H1 (cell line): ENCODE measurements around the gene LPAR2. TPM values are rescaled to one million over a fixed set of nuclear protein-coding genes. Genes with fewer than 3 reads are reported as not detected.

Experiments used
- CTCF ChIA-PET: fragments of 300-600 bp; sonication (Branson Sonifier 250); formaldehyde crosslinking; loops from one replicate; lab custom pipeline; 2021; ENCODE audit not compliant: partially characterized antibody; lab: Charles Lee
- POLR2A ChIA-PET: fragments of 300-600 bp; sonication (Branson Sonifier 250); formaldehyde crosslinking; loops from one replicate; lab custom pipeline; 2021; ENCODE audit warnings: inconsistent platforms; ENCODE audit not compliant: partially characterized antibody; lab: Charles Lee
- DNase-seq, 2 experiments: peaks; one replicate each; pipeline versions ENCODE4 v3.0.0 to v3.0.0-alpha.2; 2010 to 2022; ENCODE audit warnings: low spot score in 2 of 2, low read depth in 1 of 2, mixed read lengths in 1 of 2
- FAIRE-seq: peaks from 2 replicates; lab custom pipeline; 2011; peaks lifted over from hg19 to GRCh38; lab: Jason Lieb, UNC
- H2AFZ ChIP-seq: 2 replicates; pipeline ENCODE4 v1.8.1; 2012; ENCODE audit warnings: low read length, inconsistent platforms
- H2AK5ac ChIP-seq: 2 replicates; pipeline ENCODE4 v1.6.1; 2013; ENCODE audit warnings: low read depth, low read length
- H2BK120ac ChIP-seq: replicated peaks from 2 replicates; pipeline ENCODE3; 2013; ENCODE audit warnings: low read depth, low read length, inconsistent platforms
- H2BK12ac ChIP-seq: 2 replicates; pipeline ENCODE4 v1.6.1; 2013; ENCODE audit warnings: low read depth, low read length
- H2BK15ac ChIP-seq: 2 replicates; pipeline ENCODE4 v1.6.1; 2013; ENCODE audit warnings: low read length
- H2BK20ac ChIP-seq: 2 replicates; pipeline ENCODE4 v1.6.1; 2013; ENCODE audit warnings: low read length
- H2BK5ac ChIP-seq: 2 replicates; pipeline ENCODE4 v1.6.1; 2013; ENCODE audit warnings: low read depth, low read length
- H3K14ac ChIP-seq: 2 replicates; pipeline ENCODE4 v1.6.1; 2013; ENCODE audit warnings: inconsistent platforms; ENCODE audit not compliant: insufficient read length
- H3K18ac ChIP-seq: 2 replicates; pipeline ENCODE4 v1.6.1; 2013; ENCODE audit warnings: low read length; ENCODE audit errors: extremely low read depth
- H3K23ac ChIP-seq: 2 replicates; pipeline ENCODE4 v1.6.1; 2013; ENCODE audit warnings: inconsistent platforms; ENCODE audit not compliant: insufficient read length
- H3K23me2 ChIP-seq: 2 replicates; pipeline ENCODE4 v1.6.1; 2013; ENCODE audit warnings: low read depth, low read length
- H3K27ac ChIP-seq: 2 replicates; pipeline ENCODE4 v1.6.1; 2011; ENCODE audit warnings: low read depth, low read length, inconsistent platforms
- H3K27me3 ChIP-seq, 4 experiments: replicated peaks in 1 of 4; 1 replicate in 1 of 4; 2 replicates in 3 of 4; pipeline versions ENCODE4 v1.6.1 to v1.8.1; 2011 to 2013; ENCODE audit warnings: low read length in 3 of 4, mild to moderate bottlenecking in 3 of 4, inconsistent platforms in 2 of 4, mixed read lengths in 2 of 4, moderate library complexity in 1 of 4; ENCODE audit not compliant: control insufficient read depth in 3 of 4, insufficient read depth in 3 of 4; ENCODE audit errors: extremely low read depth in 1 of 4
- H3K36me3 ChIP-seq, 4 experiments: 2 replicates each; pipeline versions ENCODE4 v1.6.1 to v1.8.1; 2011 to 2013; ENCODE audit warnings: mild to moderate bottlenecking in 4 of 4, low read length in 3 of 4, moderate library complexity in 2 of 4, control low read depth in 1 of 4, inconsistent platforms in 1 of 4; ENCODE audit not compliant: insufficient read depth in 4 of 4, control insufficient read depth in 2 of 4
- H3K4ac ChIP-seq: replicated peaks from 2 replicates; pipeline ENCODE3; 2013; ENCODE audit warnings: low read length, low read depth, mixed read lengths, inconsistent platforms; ENCODE audit not compliant: insufficient read length
- H3K4me1 ChIP-seq, 4 experiments: replicated peaks in 1 of 4; 1 replicate in 1 of 4; 2 replicates in 3 of 4; pipeline versions ENCODE4 v1.6.1 to v1.8.1; 2011 to 2013; ENCODE audit warnings: low read length in 3 of 4, inconsistent platforms in 2 of 4, mixed read lengths in 1 of 4; ENCODE audit not compliant: insufficient read depth in 4 of 4, control insufficient read depth in 3 of 4
- H3K4me2 ChIP-seq, 2 experiments: 2 replicates each; pipeline versions ENCODE4 v1.6.1 to v1.8.1; 2011 to 2013; ENCODE audit warnings: low read depth in 2 of 2, low read length in 2 of 2, control low read depth in 1 of 2, inconsistent platforms in 1 of 2, mild to moderate bottlenecking in 1 of 2; ENCODE audit not compliant: insufficient read depth in 1 of 2
- H3K4me3 ChIP-seq, 4 experiments: fragments of 200-600, 300-600 bp in 1 of 4; sonication (generic), shearing (Covaris generic), sonication (Bioruptor Twin) in 1 of 4; 2 replicates each; pipeline versions ENCODE4 v1.5.1 to v1.8.1; 2011 to 2016; ENCODE audit warnings: low read length in 4 of 4, low read depth in 3 of 4, control low read depth in 2 of 4, inconsistent platforms in 2 of 4, mild to moderate bottlenecking in 2 of 4, mixed read lengths in 1 of 4, moderate library complexity in 1 of 4; ENCODE audit not compliant: insufficient read depth in 2 of 4; ENCODE audit errors: extremely low read depth in 1 of 4
- H3K56ac ChIP-seq: replicated peaks from 2 replicates; pipeline ENCODE3; 2013; ENCODE audit warnings: low read depth, mild to moderate bottlenecking, mixed read lengths, low read length, inconsistent platforms; ENCODE audit not compliant: insufficient read length
- H3K79me1 ChIP-seq: 2 replicates; pipeline ENCODE4 v1.6.1; 2013; ENCODE audit warnings: low read depth, low read length, control low read depth
- H3K79me2 ChIP-seq, 2 experiments: 2 replicates each; pipeline versions ENCODE4 v1.6.1 to v1.8.1; 2012 to 2013; ENCODE audit warnings: low read length in 2 of 2, mild to moderate bottlenecking in 2 of 2, inconsistent platforms in 1 of 2; ENCODE audit not compliant: insufficient read depth in 2 of 2, control insufficient read depth in 1 of 2
- H3K9ac ChIP-seq, 4 experiments: replicated peaks in 1 of 4; 1 replicate in 1 of 4; 2 replicates in 3 of 4; pipeline versions ENCODE4 v1.6.1 to v1.8.1; 2011 to 2013; ENCODE audit warnings: low read depth in 3 of 4, low read length in 3 of 4, control low read depth in 2 of 4, mild to moderate bottlenecking in 2 of 4, moderate library complexity in 2 of 4, inconsistent platforms in 1 of 4; ENCODE audit errors: extremely low read depth in 1 of 4
- H3K9me3 ChIP-seq, 2 experiments: 2 replicates each; pipeline versions ENCODE4 v1.6.1 to v1.8.1; 2012 to 2013; ENCODE audit warnings: mild to moderate bottlenecking in 2 of 2, moderate library complexity in 2 of 2, control low read depth in 1 of 2, inconsistent platforms in 1 of 2, low read depth in 1 of 2, low read length in 1 of 2, mixed read lengths in 1 of 2; ENCODE audit not compliant: insufficient read depth in 2 of 2
- H4K20me1 ChIP-seq, 2 experiments: replicated peaks in 1 of 2; 2 replicates each; pipeline versions ENCODE3 to v1.8.1; 2011 to 2013; ENCODE audit warnings: inconsistent platforms in 2 of 2, low read length in 2 of 2, mild to moderate bottlenecking in 1 of 2; ENCODE audit not compliant: insufficient read depth in 2 of 2, control insufficient read depth in 1 of 2
- H4K5ac ChIP-seq: 2 replicates; pipeline ENCODE4 v1.6.1; 2013; ENCODE audit warnings: low read length, low read depth, mixed read lengths, inconsistent platforms; ENCODE audit not compliant: insufficient read length
- H4K8ac ChIP-seq: 2 replicates; pipeline ENCODE4 v1.8.0; 2013; ENCODE audit warnings: mild to moderate bottlenecking, moderate library complexity, low read length, inconsistent platforms; ENCODE audit not compliant: insufficient read depth; ENCODE audit errors: extremely low read depth
- H4K91ac ChIP-seq: replicated peaks from 2 replicates; pipeline ENCODE3; 2013; ENCODE audit warnings: low read length, mixed read lengths, inconsistent platforms; ENCODE audit not compliant: insufficient read length
- CREB1 ChIP-seq: IDR thresholded peaks from 2 replicates; pipeline ENCODE4 v1.6.1; 2012; ENCODE audit warnings: inconsistent platforms
- FOSL1 ChIP-seq: IDR thresholded peaks from 2 replicates; pipeline ENCODE4 v1.6.1; 2011; ENCODE audit warnings: mild to moderate bottlenecking, low read depth, low read length, moderate library complexity; ENCODE audit not compliant: insufficient read depth
- POLR2A ChIP-seq, 2 experiments: IDR thresholded peaks; 1 replicate in 1 of 2; 2 replicates in 1 of 2; pipeline ENCODE4 v1.6.1; 2011; ENCODE audit warnings: low read depth in 2 of 2, low read length in 2 of 2, mild to moderate bottlenecking in 2 of 2; ENCODE audit errors: control extremely low read depth in 1 of 2
- SP2 ChIP-seq: IDR thresholded peaks from 2 replicates; pipeline ENCODE4 v1.6.1; 2012; ENCODE audit warnings: mild to moderate bottlenecking, low read length, inconsistent platforms
- WGBS, 2 experiments: shearing (Covaris generic) in 1 of 2; methylation state at CpG; one replicate each; pipeline versions ENCODE4 v1.1.6 to v1.1.7; 2013 to 2015; ENCODE audit warnings: low lambda C conversion rate in 2 of 2, mixed read lengths in 2 of 2, inconsistent platforms in 1 of 2, low coverage in 1 of 2, missing lambda C conversion rate in 1 of 2; ENCODE audit not compliant: insufficient replicate concordance in 2 of 2, insufficient coverage in 1 of 2, insufficient read length in 1 of 2; ENCODE audit errors: extremely low coverage in 1 of 2, missing lambda C conversion rate in 1 of 2; 5-methylcytosine and 5-hydroxymethylcytosine counted together
- polyA plus RNA-seq, 7 experiments: library from polyadenylated mRNA; depleted of rRNA in 3 of 7; stranded (reverse) in 5 of 7; unstranded in 2 of 7; fragments of >200 nt in 5 of 7; fragments of 200-250 nt in 2 of 7; gene quantifications; 1 replicate in 5 of 7; 2 replicates in 1 of 7; 4 replicates in 1 of 7; pipeline versions ENCODE4 v1.2.1 to v1.2.3, GENCODE V29; 2011 to 2013; ENCODE audit warnings: missing spikeins in 2 of 7, mixed read lengths in 2 of 7
- total RNA-seq: library from RNA; stranded (reverse); fragmentation: NEBNext Ultra II Directional; extraction: Animal tissue kit (Norgen Biotek cat#: 25700); gene quantifications from 2 replicates; pipeline ENCODE4 v1.2.1, GENCODE V29; 2021
- TF ChIP-seq, protein P1 (sequence below): IDR thresholded peaks from 2 replicates; pipeline ENCODE4 v1.6.1; 2011; ENCODE audit warnings: low read depth, mild to moderate bottlenecking, low read length; ENCODE audit not compliant: insufficient read depth

The LPAR2 gene
- total and polyA plus RNA-seq, 2 of the 8 experiments (the other 6 are each of a cell fraction or from before 2014, with no cell fraction given) = 47.6 to 70.2 TPM

DNA sequence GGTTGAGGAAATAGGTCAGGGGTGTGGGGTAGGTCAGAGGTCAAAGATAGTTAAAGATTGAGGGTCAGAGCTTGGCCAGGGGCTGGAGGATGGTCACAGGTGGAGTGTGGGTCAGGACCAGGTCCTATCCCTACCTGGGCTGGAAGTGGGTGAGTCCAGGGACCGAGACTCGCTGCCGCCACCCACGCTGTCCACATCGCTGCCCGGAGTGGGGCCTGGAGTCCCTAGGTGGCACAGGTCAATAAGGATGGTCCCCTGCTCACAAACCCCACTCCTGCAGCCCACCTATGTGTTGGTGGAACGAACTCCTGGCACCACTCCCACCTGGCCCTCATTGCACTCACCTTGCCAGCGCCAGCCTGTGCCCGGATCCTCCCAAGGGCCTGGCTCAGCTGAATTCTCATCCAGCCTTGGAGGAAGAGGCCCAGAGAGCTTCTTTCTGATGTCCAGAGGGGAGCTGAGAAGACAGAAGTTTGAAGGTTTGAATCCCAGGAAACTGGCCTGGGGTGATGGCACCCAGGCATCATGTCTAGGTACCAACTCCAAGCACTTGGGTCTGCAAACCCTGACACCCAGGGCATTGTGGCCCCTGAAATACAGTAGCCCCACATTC, 8.7 kb upstream of the LPAR2 start:
- no peak overlapping the region for H2BK120ac ChIP-seq
- CTCF ChIA-PET = interaction anchor here (1.1 to 2.1 kb wide), 4 partner anchors 16 to 104 kb away, joined by 3 to 7 read pairs (median 4); no protein-coding TSS in a partner anchor
- no peak overlapping the region for H2BK15ac ChIP-seq
- no peak overlapping the region for H3K18ac ChIP-seq
- no peak overlapping the region for H4K8ac ChIP-seq
- H2BK20ac ChIP-seq = no peak overlapping the region
- no peak overlapping the region for H3K4ac ChIP-seq
- H4K91ac ChIP-seq = no peak overlapping the region
- H3K4me3 ChIP-seq = peak overlapping the region in 1 of 4 experiments; percentile 45; a peak in 2 of 8 replicates
- no peaks in the 10 kb centered on the region for H3K79me1 ChIP-seq
- DNase-seq (no peak), FAIRE-seq (no peak)
- no peak overlapping the region for H2BK5ac ChIP-seq
- no peak overlapping the region for H3K14ac ChIP-seq
- POLR2A ChIA-PET = interaction anchor here (1.0 to 2.8 kb wide), 4 partner anchors 8 to 104 kb away, joined by 3 to 11 read pairs (median 7); partner anchors contain the start of gene LPAR2
- no peak overlapping the region for H2BK12ac ChIP-seq
- TF ChIP-seq SP2 (no peak), FOSL1 (no peak), CREB1 (no peak), POLR2A (IDR thresholded peaks at IDR 0.05; ENCODE audit: control extremely low read depth in 1 of 2, low read depth in 2 of 2, low read length in 2 of 2) (no peak)
- TF ChIP-seq, protein P1, sequence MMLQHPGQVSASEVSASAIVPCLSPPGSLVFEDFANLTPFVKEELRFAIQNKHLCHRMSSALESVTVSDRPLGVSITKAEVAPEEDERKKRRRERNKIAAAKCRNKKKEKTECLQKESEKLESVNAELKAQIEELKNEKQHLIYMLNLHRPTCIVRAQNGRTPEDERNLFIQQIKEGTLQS = no peak
- no peak overlapping the region for H3K9ac ChIP-seq
- no peak overlapping the region for H3K23ac ChIP-seq
- no peak overlapping the region for H3K56ac ChIP-seq
- H3K4me1 ChIP-seq = peaks cover 0 to 8% (median 6%) of the 10 kb centered on the region in 4 experiments; a peak in 5 of 7 replicates
- no peak overlapping the region for H2AFZ ChIP-seq
- H4K20me1 ChIP-seq = peaks cover 0 to 9% of the 10 kb centered on the region in 2 experiments
- WGBS, 2 experiments = 96% methylated on average over 9 of the region's 9 CpGs; no CpG with 5 or more reads in 1 of the 2 experiments
- no peak overlapping the region for H4K5ac ChIP-seq
- H3K36me3 ChIP-seq = peaks cover 4 to 12% (median 11%) of the 10 kb centered on the region in 4 experiments; a peak in 7 of 8 replicates
- H2AK5ac ChIP-seq = no peak overlapping the region
- H3K4me2 ChIP-seq = peak overlapping the region; percentile 50 to 54; a peak in 2 of 4 replicates
- no peaks in the 10 kb centered on the region for H3K27me3 ChIP-seq
- H3K27ac ChIP-seq = no peak overlapping the region
- no peaks in the 10 kb centered on the region; the same call in 1 of the 2 replicates for H3K23me2 ChIP-seq
- H3K79me2 ChIP-seq = no peaks in the 10 kb centered on the region
- no peaks in the 10 kb centered on the region for H3K9me3 ChIP-seq
